HG03103 (cell line): ENCODE measurements around the gene SRI.
A peak's percentile ranks its signal among the peaks of the same experiment; 100 is the strongest.
"Not testable (repeated sequence)": the region's sequence is repeated elsewhere in the genome, so short reads cannot be mapped to it uniquely, and the experiment has no call there.

ENCODE experiments used
- ATAC-seq: cut with Tn5 transposase; IDR thresholded peaks from one replicate; pipeline ENCODE4 v1.9.1; 2021; ENCODE audit warnings: low read depth; ENCODE audit not compliant: unreplicated experiment

SRI gene, protein sequence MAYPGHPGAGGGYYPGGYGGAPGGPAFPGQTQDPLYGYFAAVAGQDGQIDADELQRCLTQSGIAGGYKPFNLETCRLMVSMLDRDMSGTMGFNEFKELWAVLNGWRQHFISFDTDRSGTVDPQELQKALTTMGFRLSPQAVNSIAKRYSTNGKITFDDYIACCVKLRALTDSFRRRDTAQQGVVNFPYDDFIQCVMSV

DNA sequence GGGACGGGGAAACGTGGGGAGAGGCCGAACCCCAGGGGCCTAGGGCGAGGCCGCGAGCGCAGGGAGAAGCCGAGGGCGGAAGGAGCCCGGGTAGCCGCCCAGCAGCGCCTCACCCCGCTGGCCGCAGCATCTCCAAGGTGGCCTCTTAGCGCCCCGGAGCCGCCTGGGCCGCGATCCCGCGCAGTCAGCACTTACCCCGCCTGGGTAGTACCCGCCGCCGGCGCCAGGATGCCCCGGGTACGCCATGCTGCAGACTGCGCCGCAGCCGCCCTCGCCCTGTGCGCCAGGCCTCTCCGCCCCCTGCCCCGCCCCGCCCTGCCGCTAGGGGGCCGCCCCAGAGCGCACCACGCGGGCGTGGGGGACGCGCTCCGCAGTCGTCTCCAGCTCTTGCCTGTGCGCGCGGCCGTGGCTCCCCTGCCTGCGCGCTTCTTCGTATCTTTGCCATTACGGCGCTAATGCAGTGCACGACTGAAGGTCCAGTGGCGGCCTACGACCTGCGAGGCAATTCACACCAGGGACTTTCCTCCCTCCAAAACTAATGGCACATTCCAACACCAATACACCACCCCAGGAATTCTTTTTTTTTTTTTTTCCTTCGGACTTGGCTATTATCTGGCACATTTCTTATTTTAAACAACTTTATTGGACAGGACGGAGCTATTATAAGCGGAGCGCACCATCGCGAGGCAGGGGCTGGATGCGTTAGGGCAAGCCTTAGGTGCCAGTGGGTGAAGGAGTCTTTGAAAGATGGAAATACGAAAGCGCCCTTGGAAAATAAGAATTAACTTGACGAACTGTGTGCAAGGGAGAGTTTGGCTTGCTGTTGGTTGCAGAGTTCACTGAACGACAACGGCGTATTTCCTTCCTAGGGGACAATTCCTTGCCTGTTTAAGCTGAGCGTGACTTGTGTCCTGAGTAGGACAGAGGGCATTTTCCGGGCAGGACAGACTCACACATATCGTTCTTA, at the start of gene SRI:
SRI (minus strand) TSS at position 258 of the 967 bp plus-strand sequence; CDS start at position 246, 12 bp downstream.
- ATAC-seq = peak; percentile 64

DNA sequence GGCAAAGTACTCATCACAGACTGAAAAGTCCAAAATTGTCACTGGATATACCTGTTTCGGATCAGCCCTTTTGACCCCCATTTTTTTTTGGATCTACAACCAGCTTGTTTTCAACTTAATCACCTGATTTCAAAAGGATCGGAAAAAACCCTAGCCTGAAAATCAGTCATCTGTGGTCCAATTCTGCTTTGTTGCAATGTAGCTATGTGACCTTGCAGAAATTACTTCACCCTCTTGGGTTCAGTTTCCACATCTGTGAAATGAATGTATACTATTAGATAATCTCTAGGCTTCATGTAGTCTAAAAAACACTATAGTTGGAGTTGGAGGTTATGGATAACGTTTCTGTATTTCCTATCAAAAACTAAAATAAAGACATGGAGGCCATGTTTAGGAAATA, 49.7 kb upstream of the SRI start:
- no peak for ATAC-seq

DNA sequence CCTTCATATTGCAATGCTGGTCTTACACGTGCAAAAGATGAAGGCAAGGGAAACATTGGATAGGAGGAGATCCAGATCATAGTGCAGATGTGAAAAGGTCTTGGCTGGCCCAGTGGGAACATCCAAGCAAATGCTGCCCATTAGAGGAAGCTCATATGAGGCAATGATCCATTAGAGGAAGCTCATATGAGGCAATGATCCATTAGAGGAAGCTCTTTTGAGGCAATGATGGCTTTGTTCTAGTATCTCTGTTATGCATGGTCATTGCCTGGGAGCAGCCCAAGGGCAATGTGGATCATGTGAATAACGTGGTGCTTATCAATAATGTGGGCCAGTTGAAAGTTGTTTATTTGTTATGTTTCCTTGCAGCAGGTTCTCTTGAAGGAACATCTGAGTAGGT, 49.0 kb upstream of the SRI start:
- no peak for ATAC-seq

DNA sequence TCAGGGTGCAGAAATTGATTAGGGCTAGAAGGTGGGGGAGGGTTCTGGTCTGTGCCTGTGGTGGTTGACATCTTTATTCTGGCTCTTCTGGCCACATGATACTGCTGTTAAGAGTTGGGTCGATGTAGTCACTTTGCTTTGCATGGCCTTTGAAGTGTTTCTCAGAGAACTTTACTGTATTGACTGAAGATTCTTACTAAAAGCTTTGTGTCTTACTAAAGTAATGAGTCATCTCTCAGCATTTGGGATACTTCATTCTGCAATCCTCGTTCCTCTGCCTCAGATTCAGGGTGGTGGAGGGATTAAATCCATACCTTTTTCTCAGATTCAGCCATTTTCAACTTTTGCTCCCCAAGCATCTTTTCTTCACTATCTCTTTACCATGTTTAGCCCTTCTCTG, 48.2 kb upstream of the SRI start:
- ATAC-seq = no peak

DNA sequence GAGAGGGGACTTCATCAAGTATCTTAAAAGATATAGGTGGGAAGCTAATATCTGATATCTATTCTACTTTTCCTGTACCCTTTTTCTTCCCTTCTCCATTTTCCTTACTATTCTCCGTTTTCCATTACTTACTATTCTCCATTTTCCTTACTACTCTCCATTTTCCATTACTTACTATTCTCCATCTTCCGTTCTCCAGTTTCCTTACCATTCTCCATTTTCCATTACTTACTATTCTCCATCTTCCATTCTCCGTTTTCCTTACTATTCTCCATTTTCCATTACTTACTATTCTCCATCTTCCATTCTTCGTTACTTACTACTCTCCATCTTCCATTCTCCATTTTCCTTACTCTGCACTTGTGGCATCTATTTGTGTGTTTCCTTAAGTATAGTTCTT, 47.6 kb upstream of the SRI start:
- ATAC-seq = no peak

DNA sequence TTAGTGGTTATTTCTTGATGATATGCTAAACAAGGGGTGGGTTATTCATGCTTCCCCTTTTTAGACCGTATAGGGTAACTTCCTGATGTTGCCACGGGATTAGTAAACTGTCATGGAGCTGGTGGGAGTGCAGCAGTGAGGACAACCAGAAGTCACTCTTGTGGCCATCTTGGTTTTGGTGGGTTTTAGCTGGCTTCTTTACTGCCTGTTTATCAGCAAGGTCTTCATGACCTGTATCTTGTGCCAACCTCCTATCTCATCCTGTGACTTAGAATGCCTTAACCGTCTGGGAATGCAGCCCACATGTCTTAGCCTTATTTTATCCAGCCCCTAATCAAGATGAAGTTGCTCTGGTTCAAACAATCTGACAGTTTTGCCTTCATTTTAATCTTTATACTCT, 45.1 kb upstream of the SRI start:
- not testable (repeated sequence) for ATAC-seq

DNA sequence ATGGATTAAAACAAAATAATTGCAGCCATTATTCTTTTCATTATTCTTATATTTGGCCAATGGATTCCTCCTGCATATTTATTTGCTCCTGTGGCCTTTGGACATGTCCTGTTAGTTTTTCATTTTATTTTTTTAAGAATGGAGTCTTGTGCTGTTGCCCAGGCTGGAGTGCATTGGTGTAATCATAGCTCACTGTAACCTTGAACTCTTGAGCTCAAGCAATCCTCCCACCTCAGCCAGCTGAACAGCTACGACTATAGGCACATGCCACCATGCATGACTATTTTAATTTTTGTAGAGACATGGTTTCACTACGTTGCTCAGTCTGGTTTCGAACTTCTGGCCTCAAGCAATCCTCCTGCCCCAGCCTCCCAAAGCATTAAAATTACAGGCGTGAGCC, 42.7 kb upstream of the SRI start:
- no peak for ATAC-seq

DNA sequence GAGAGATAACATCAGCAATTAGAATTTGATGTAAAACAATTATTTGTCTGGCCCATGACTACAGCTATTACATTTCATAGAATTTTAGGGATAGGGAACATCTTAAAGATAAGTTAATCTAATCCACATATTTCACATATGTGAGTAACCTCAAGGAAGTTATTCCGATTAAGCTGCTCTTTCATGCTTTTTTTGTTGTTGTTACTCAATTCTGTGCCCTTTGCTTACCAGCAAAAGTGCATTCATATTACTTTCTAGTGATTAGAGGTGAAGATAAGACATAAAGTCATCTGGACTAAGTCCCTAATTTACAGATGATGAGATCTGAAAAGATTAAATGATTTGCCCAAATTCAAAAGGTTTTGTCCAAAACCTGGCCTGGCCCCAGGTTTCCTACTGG, 40.9 kb upstream of the SRI start:
- no peak for ATAC-seq

DNA sequence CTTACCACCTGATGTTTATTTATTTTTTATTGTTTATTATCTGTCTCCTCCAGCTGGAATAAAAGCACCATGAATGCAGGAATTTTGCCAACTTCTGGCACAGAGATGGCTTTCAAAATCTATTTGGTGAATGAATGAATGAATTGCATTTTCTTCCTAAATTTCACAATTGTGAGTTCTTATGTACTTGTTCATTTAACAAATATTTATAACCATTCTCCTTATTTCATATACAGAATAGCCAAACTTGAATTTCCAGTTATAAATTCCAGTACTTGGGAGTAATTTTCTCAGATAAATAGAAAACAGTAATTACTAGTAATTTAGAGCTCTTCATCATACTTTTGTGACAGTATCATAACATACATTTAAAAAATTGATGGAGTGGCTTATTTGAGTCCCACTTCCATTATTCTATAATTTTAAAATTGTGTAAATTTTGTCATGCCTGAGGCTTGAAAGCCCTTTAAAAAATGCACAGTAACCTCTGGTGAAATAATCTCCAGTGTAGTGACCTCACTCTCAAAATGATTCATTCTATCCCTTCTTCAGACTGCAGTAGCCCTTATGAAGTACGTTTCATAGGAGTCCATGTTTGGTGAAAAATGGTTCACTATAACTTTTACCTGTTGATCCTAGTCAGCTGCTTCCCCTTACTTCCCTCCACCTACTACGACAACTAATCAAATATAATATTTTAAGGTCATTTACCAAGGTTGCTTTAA, 40.0 kb upstream of the SRI start:
- ATAC-seq = no peak

DNA sequence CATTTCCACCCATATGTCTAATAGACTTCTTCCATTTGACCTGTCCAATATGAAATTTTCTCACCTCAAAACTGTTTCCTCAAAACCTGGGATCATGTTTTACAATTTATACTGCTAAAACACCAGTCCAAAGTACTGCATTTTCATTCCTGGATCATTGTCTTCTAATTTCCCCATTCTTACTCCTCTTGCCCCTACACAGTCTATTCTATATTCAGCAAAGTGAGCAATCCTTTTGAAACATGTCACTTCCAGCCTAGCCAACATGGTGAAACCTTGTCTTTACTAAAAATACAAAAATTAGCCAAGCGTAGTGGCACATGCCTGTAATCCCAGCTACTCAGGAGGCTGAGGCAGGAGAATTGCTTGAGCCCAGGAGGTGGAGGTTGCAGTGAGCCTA, 38.5 kb upstream of the SRI start:
- not testable (repeated sequence) for ATAC-seq

DNA sequence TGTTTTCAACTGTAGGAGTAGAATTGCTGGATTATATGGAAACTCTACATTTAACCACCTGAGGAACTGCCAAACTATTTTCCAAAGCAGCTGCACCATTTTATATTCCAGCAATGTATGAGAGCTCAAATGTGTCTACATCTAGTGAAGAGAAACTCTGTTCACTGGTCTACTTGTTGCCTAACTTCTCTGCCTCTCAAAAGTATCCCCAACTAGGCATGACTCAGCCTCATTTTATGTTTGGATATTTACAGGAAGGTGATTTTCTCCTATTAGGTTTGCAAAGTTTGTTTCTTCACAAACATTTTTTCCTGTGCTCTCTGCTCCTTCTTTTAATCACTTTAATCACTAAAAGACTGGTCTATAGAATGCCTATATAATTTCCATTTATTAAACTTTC, 37.1 kb upstream of the SRI start:
- ATAC-seq = no peak

DNA sequence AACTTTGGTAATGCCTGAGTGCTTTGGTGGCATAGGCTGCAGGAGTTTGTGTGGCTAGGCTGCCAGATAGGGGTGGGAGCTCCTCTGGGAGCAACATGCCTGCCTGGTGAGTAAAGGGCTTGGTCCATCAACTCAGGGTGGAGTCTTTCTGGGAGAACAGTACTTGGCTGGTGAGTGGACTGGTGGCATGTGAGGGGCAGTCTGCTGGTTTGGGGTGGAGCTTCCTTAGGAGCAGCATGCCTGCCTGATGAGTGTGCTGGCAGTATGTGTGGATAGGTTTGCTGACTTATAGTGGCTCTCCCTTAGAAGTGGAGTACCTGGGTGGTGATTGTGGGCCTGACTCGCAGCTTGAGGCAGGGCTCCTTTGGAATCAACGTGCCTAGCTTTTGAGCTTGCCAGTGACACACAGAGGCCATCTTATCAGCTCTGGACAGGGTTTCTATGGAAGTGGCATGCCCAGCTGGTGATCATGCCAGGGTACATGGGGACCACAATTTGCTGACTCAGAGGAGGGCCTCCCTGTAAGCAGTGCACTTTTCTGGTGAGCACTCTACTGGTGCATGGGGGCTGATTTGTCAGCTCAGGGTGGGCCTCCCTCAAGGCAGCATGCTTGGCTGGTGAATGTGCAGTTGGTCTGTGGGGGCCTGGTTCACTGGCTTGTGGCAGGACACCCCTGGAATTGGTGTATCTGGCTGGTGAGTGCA, 35.0 kb upstream of the SRI start:
- ATAC-seq = no peak

DNA sequence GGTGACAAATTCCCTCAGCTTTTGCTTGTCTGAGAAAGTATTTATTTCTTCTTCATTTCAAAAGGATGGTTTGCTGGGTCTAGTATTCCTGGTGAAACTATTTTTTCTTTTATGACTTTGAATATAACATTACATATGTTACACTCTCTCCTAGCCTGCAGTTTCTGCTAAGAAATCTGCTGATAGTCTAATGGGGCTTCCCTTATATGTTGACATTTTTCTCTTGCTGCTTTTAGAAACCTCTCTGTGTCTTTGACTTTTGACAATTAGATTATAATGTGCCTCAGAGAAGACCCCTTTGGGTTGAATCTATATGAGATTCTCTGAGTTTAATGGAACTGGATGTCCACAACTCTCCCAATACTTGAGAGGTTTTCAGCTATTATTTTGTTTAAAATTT, 33.8 kb upstream of the SRI start:
- no peak for ATAC-seq

DNA sequence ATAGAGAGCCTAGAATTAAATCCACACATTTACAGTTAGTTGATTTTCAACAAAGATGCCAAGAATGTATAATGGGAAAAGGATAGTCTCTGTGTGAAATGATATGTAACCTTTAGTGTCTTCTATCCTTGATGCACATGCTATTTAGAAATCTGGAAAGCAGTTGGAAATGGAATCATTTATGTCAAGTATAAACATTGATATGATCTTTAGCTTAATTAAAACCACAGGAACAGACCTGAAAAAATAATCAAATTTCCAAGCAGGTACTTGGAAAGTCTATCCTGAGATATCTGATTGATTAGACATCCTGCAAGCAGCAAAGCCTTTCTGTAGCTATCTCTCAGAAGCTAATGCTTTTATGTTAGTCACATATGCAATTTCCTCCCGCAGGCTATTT, 24.4 kb upstream of the SRI start:
- ATAC-seq = no peak

DNA sequence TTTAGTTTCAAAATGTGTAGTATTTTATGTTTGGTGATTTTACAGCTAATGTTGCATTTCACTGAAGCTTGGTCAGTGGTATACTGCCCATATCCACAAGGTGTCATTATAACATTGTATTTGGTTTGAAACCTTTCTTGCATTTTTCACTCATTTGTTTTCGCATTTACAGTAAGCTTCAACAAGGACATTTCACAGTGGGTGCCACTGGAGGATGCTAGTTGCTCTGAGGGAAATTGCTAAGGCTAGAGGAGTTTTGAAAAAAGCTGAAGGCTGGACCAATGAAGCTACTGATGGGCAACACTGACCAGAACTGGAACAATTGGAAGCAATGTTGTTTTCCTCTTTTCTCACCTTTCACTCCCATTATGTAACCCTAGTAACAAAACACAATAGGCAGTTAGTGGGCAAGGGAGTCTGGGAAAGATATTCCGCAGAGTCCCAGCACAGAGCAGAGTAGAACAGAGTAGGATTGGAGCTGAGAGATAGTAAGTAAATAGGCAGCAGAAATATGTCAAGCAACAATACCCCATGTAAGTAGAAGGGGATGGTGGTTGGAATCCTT, 23.6 kb upstream of the SRI start:
- peak; percentile 66 for ATAC-seq

DNA sequence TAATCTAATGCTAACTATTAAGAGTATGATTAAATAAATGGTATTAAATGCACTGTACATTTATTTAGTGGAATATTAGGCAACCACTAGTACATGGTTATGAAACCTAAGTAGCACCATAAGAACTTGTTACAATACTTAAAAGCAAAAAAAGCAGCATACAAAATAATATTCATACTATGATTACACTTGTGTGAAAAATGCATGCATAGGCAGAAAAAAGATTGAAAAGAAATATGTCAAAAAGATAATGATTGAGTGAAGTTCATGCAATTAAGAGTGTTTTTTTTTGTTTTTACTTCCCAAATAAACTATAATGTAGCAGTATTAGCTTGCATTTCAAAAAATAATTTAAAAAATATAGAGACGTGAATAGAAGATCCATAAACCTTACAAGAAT, 20.0 kb upstream of the SRI start:
- no peak for ATAC-seq

DNA sequence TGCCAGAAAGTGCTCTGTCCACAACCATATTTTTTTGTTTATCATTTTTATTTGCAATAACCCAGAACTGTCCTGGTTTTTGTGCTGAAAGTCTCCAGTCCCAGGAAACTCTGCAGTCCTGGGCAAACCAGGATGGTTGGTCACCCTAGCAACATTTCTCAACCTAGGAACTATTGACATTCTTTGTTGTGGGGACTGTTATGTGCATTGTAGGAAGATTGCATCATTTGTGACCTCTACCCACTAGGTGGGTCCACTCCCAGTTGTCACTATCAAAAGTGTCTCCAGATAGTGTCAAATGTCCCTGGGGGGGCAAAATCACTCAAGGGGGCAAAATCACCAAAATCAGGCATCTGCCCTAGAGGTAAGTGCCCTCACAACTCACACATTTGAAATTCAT, 14.0 kb upstream of the SRI start:
- ATAC-seq = no peak

DNA sequence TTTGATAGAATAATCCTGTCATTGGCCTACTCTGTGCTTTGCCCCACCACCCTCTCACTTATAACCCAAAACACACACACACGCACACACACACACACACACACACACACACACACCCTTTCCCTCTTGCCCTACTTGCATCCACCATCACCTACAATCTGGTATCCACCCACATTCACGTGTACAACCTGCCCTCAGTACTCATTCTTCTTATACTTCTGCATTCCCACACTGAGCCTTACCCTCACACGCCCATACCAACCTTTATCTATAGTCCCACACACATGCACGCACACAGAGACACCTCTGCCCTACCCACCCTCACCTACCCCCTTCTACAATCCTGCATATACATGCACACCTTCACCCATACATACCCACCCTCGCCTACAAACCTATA, 10.8 kb upstream of the SRI start:
- no peak for ATAC-seq

DNA sequence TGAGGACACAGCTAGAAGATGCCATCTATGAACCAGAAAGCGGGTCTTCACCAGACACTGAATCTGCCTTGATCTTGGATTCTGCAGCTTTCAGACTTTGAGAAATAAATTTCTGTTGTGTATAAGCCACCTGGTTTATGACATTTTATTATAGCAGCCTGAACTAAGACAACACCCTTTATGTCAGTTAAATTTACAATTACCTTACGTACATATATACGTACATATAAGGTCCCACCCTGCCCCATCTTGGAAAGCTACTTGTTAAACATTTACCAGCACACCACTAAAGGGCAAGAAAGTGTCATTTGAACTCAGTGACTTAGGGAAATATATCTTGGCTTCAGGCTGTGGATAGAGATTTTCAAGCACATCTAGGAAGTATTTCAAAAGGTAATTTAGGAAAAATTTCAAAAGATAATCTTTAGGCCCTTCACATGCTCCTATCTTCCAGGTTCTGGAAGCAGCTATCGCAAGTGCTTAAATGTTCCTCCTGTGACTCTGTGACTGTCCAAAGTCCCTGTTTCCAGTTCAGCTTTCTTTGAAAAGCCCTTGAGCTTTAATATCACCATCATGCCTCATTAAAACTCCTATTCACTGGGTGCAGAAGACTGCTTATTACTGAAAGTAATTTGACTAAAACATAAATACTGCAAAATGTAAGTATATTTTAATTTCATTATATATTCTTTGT, 9.6 kb upstream of the SRI start:
- no peak for ATAC-seq
